H1 (cell line): Measurements from ENCODE around the gene SDHAF2.

Experiments
- POLR2AphosphoS5 ChIP-seq: IDR thresholded peaks from 2 replicates; pipeline ENCODE4 v1.6.1; 2011; ENCODE audit warnings: low read depth, low read length
- SIRT6 ChIP-seq: IDR thresholded peaks from one replicate; pipeline ENCODE4 v1.7.1; 2012; ENCODE audit warnings: low read length, inconsistent platforms
- ZNF274 ChIP-seq: IDR thresholded peaks from 2 replicates; pipeline ENCODE4 v1.7.0; 2012; ENCODE audit warnings: low read length, borderline replicate concordance; ENCODE audit errors: extremely low read depth
- TF ChIP-seq, protein P1 (sequence below), 3 experiments: IDR thresholded peaks; 1 replicate in 2 of 3; 2 replicates in 1 of 3; pipeline versions ENCODE4 v1.5.1 to v1.6.1; 2011; ENCODE audit warnings: low read length in 3 of 3, mild to moderate bottlenecking in 3 of 3, inconsistent platforms in 2 of 3, low read depth in 1 of 3, moderate library complexity in 1 of 3; ENCODE audit not compliant: insufficient read depth in 1 of 3; ENCODE audit errors: control extremely low read depth in 1 of 3

DNA sequence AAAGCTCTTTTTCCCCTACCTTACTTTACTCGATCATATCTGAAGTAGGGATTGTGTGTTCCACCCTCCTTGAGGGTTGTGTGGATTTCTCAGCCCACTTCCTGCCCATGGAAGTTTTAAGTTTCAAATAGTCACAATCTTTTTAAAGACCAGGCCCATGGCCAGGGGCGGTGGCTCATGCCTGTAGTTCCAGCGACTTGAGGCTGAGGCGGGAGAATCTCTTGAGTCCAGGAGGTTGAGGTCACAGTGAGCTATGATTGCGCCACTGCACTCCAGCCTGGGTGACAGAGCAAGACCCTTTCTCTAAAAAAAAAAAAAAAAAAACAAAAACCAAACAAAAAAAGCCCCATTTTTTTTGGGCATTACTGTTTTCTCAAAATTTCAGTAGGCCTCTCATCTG lies 42.4 kb downstream of the SDHAF2 start:
- TF ChIP-seq, protein P1, sequence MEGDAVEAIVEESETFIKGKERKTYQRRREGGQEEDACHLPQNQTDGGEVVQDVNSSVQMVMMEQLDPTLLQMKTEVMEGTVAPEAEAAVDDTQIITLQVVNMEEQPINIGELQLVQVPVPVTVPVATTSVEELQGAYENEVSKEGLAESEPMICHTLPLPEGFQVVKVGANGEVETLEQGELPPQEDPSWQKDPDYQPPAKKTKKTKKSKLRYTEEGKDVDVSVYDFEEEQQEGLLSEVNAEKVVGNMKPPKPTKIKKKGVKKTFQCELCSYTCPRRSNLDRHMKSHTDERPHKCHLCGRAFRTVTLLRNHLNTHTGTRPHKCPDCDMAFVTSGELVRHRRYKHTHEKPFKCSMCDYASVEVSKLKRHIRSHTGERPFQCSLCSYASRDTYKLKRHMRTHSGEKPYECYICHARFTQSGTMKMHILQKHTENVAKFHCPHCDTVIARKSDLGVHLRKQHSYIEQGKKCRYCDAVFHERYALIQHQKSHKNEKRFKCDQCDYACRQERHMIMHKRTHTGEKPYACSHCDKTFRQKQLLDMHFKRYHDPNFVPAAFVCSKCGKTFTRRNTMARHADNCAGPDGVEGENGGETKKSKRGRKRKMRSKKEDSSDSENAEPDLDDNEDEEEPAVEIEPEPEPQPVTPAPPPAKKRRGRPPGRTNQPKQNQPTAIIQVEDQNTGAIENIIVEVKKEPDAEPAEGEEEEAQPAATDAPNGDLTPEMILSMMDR (IDR thresholded peaks at IDR 0.05; ENCODE audit: control extremely low read depth in 1 of 3, insufficient read depth in 1 of 3, low read depth in 1 of 3, low read length in 3 of 3): no peak
- TF ChIP-seq ZNF274: no peak
- TF ChIP-seq POLR2AphosphoS5: no peak
- TF ChIP-seq SIRT6: no peak
